Measurements from ENCODE around the gene ACTRT3. TPM values are rescaled to one million over a fixed set of nuclear protein-coding genes. Genes with fewer than 3 reads are reported as not detected.

ACTRT3 gene
- total and polyA plus RNA-seq, 4 donors, result 1.0 to 3.2 (median 2.8) TPM

DNA sequence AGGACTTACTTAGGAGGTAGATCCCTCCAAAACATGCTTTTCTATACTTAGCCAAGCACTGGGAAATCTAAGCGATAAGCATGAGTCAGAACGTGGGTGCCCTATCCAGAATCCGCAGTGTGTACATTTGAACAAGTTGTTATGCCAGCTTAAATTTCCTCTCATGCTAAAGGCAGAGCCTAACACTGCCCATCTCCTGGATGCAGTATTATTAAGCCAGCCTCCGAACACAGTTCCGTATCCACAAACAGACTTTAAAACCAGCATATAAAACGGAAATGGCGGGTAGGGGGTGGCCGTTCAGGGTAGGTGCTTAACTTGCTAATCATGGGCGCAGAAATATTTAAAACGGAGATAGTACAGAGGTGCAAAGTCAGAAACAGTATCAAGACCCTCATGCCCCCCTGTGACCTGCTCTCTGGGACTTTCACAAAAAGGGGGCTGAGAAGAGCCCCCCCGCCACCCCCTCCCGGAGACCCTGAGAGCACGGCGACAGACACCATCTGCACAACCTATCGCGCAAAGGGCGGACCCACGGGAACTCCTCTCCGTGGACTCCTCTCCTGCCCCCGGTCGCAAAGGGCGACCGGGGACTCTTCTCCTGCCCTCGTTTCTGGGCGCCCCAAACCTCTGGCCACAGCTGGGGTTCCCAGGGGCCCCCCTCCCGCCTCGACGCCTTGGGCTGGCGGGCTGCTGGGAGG lies 42.4 kb upstream of the ACTRT3 start:
- Histone ChIP-seq H3K9ac (ENCODE audit: insufficient read depth in 1 of 2, low read length in 2 of 2) (peak overlapping the region; percentile 42 to 75), H3K4me3 (peak overlapping the region; percentile 40), H3K4me1 (ENCODE audit: control insufficient read depth in 5 of 5, insufficient read depth in 5 of 5, low read length in 5 of 5) (peaks cover 0 to 9% (median 5%) of the 10 kb centered on the region in 5 donors), H3K9me3 (ENCODE audit: control insufficient read depth in 4 of 4, insufficient read depth in 3 of 4, low read length in 3 of 4) (no peaks in the 10 kb centered on the region), H3K27ac (ENCODE audit: low read depth in 1 of 2, low read length in 1 of 2) (peak overlapping the region; percentile 42 to 63), H3K27me3 (ENCODE audit: control insufficient read depth in 3 of 3, insufficient read depth in 3 of 3, low read length in 2 of 3) (no peaks in the 10 kb centered on the region), H3K36me3 (ENCODE audit: control insufficient read depth in 4 of 4, insufficient read depth in 4 of 4, low read length in 4 of 4) (no peaks in the 10 kb centered on the region)
- DNase-seq (peak; percentile 68 to 80 (median 76)), ATAC-seq (ENCODE audit: insufficient read depth, low FRiP score) (peak; percentile 19)
- TF ChIP-seq, protein P1, sequence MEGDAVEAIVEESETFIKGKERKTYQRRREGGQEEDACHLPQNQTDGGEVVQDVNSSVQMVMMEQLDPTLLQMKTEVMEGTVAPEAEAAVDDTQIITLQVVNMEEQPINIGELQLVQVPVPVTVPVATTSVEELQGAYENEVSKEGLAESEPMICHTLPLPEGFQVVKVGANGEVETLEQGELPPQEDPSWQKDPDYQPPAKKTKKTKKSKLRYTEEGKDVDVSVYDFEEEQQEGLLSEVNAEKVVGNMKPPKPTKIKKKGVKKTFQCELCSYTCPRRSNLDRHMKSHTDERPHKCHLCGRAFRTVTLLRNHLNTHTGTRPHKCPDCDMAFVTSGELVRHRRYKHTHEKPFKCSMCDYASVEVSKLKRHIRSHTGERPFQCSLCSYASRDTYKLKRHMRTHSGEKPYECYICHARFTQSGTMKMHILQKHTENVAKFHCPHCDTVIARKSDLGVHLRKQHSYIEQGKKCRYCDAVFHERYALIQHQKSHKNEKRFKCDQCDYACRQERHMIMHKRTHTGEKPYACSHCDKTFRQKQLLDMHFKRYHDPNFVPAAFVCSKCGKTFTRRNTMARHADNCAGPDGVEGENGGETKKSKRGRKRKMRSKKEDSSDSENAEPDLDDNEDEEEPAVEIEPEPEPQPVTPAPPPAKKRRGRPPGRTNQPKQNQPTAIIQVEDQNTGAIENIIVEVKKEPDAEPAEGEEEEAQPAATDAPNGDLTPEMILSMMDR (IDR thresholded peaks at IDR 0.05; ENCODE audit: control extremely low read depth, extremely low read depth), result no peak
- 7 to 9% methylated on average over 29 of the region's 29 CpGs for WGBS, 2 donors

DNA sequence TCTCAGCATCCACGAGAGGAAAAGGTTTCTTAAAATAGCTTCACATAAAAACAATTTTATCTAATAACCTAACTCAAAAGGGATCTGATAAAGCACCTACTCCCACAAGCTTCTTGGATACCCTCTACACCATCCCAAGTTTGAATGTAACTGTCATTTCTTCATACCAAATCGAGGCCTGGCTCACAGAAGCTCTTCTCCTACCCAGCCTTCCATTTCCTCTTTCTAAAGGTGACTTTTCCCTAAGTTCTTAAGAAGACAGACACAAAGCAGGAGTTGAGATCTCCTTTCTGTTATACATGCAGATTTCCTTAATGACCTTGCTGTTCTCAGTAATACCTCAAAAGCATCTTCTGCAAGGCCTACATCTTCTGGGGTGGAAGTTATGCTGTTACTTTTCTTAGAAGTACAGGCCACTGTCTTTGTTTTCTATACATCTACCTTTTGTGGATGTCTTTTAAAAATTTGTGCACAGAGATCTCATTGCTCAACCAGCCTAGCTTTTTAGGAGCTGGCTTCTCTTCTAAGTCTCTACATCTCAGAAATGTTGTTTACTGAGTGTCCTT lies 40.0 kb upstream of the ACTRT3 start:
- H3K9me3 ChIP-seq (ENCODE audit: control insufficient read depth in 4 of 4, insufficient read depth in 3 of 4, low read length in 3 of 4), result no peaks in the 10 kb centered on the region
- no peak overlapping the region for H3K27ac ChIP-seq (ENCODE audit: low read depth in 1 of 2, low read length in 1 of 2)
- no peaks in the 10 kb centered on the region for H3K36me3 ChIP-seq (ENCODE audit: control insufficient read depth in 4 of 4, insufficient read depth in 4 of 4, low read length in 4 of 4)
- WGBS, 2 donors, result 27 to 45% methylated on average over 2 of the region's 2 CpGs
- DNase-seq, result no peak
- TF ChIP-seq, protein P1 (IDR thresholded peaks at IDR 0.05; ENCODE audit: control extremely low read depth, extremely low read depth), result no peak
- H3K9ac ChIP-seq (ENCODE audit: insufficient read depth in 1 of 2, low read length in 2 of 2), result no peak overlapping the region
- H3K4me3 ChIP-seq, result no peak overlapping the region
- H3K27me3 ChIP-seq (ENCODE audit: control insufficient read depth in 3 of 3, insufficient read depth in 3 of 3, low read length in 2 of 3), result no peaks in the 10 kb centered on the region
- no peak for ATAC-seq (ENCODE audit: insufficient read depth, low FRiP score)
- peaks cover 0 to 9% (median 5%) of the 10 kb centered on the region in 5 donors for H3K4me1 ChIP-seq (ENCODE audit: control insufficient read depth in 5 of 5, insufficient read depth in 5 of 5, low read length in 5 of 5)

DNA sequence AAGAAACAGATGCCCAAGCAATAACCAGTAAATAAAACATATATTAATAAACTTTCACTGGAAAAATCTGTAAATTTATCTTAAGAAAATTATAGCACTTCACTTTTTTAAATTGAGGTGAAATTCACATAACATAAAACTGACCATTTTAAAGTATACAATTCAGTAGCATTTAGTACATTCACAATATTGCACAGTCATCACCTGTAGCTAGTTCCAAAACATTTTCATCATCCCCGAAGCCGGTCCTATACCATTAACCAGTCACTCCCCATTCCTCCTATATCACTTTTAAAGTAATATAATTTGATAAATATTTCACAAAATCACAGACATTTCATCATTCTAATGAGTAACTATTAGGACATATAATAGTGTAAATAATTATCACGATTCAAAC lies 35.3 kb upstream of the ACTRT3 start:
- Histone ChIP-seq H3K9ac (ENCODE audit: insufficient read depth in 1 of 2, low read length in 2 of 2) (no peak overlapping the region), H3K27ac (ENCODE audit: low read depth in 1 of 2, low read length in 1 of 2) (no peak overlapping the region), H3K4me3 (no peak overlapping the region), H3K36me3 (ENCODE audit: control insufficient read depth in 4 of 4, insufficient read depth in 4 of 4, low read length in 4 of 4) (peaks cover 0 to 4% (median under 1%) of the 10 kb centered on the region in 4 donors), H3K9me3 (ENCODE audit: control insufficient read depth in 4 of 4, insufficient read depth in 3 of 4, low read length in 3 of 4) (no peaks in the 10 kb centered on the region), H3K4me1 (ENCODE audit: control insufficient read depth in 5 of 5, insufficient read depth in 5 of 5, low read length in 5 of 5) (no peaks in the 10 kb centered on the region), H3K27me3 (ENCODE audit: control insufficient read depth in 3 of 3, insufficient read depth in 3 of 3, low read length in 2 of 3) (no peaks in the 10 kb centered on the region)
- WGBS, 2 donors, result 92 to 94% methylated on average over 3 of the region's 3 CpGs
- TF ChIP-seq, protein P1 (IDR thresholded peaks at IDR 0.05; ENCODE audit: control extremely low read depth, extremely low read depth), result no peak
- ATAC-seq (ENCODE audit: insufficient read depth, low FRiP score), result no peak
- DNase-seq, result no peak
